Epithelial cell of prostate (primary cell): Measurements from ENCODE around the gene PCGF6.

ENCODE experiments used
- DNase-seq: peaks from one replicate; pipeline ENCODE4 v3.0.0-alpha.2; 2011; ENCODE audit warnings: low read depth, low spot score
- H3K27ac ChIP-seq: fragments of 450-650 bp; 2 replicates; pipeline ENCODE4 v1.5.1; 2017; ENCODE audit warnings: mild to moderate bottlenecking

PCGF6 gene

GRCh38 chr10:103327906-103328305 is 23.0 kb downstream of the PCGF6 start:
- no peak for DNase-seq
- no peak overlapping the region for H3K27ac ChIP-seq

GRCh38 chr10:103316087-103316486 is 34.9 kb downstream of the PCGF6 start:
- DNase-seq, result no peak
- H3K27ac ChIP-seq, result no peak overlapping the region

- DNase-seq, result no peak
- H3K27ac ChIP-seq, result no peak overlapping the region
These were observed 40.7 kb downstream of the PCGF6 start for GRCh38 chr10:103310197-103310596.

- DNase-seq, result no peak
- H3K27ac ChIP-seq, result no peak overlapping the region
These were observed 43.3 kb downstream of the PCGF6 start for GRCh38 chr10:103307594-103307993.

- H3K27ac ChIP-seq, result no peak overlapping the region
- DNase-seq, result no peak
These were observed 55.4 kb downstream of the PCGF6 start for GRCh38 chr10:103295374-103296015.

- no peak for DNase-seq
- no peak overlapping the region for H3K27ac ChIP-seq
These were observed 59.4 kb downstream of the PCGF6 start for GRCh38 chr10:103291588-103291987.

- no peak overlapping the region for H3K27ac ChIP-seq
- no peak for DNase-seq
These were observed 62.9 kb downstream of the PCGF6 start for GRCh38 chr10:103287992-103288391.

- no peak for DNase-seq
- no peak overlapping the region for H3K27ac ChIP-seq
These were observed 66.8 kb downstream of the PCGF6 start for GRCh38 chr10:103284170-103284569.

GRCh38 chr10:103282961-103283360 is 68.0 kb downstream of the PCGF6 start:
- no peak for DNase-seq
- H3K27ac ChIP-seq, result no peak overlapping the region

GRCh38 chr10:103281753-103282152 is 69.2 kb downstream of the PCGF6 start:
- no peak for DNase-seq
- H3K27ac ChIP-seq, result no peak overlapping the region

GRCh38 chr10:103280506-103280905 is 70.4 kb downstream of the PCGF6 start:
- no peak overlapping the region for H3K27ac ChIP-seq
- DNase-seq, result no peak

- DNase-seq, result no peak
- H3K27ac ChIP-seq, result no peak overlapping the region
These were observed 70.9 kb downstream of the PCGF6 start for GRCh38 chr10:103280031-103280430.

GRCh38 chr10:103278862-103279298 is 72.1 kb downstream of the PCGF6 start:
- DNase-seq, result no peak
- no peak overlapping the region for H3K27ac ChIP-seq

GRCh38 chr10:103278537-103278823 is 72.5 kb downstream of the PCGF6 start:
- no peak overlapping the region for H3K27ac ChIP-seq
- no peak for DNase-seq

GRCh38 chr10:103277713-103278536 is 73.0 kb downstream of the PCGF6 start:
- no peak for DNase-seq
- H3K27ac ChIP-seq, result no peak overlapping the region

GRCh38 chr10:103276896-103277712 is 73.8 kb downstream of the PCGF6 start, which contains the start of gene INA:
INA (plus strand) TSS chr10:103277138; CDS start chr10:103277212, 74 bp downstream.
- H3K27ac ChIP-seq, result no peak within 1 kb of the TSS
- DNase-seq, result no peak

- no peak overlapping the region for H3K27ac ChIP-seq
- DNase-seq, result no peak
These were observed 74.6 kb downstream of the PCGF6 start for GRCh38 chr10:103276251-103276895.

GRCh38 chr10:103273041-103273441 is 77.9 kb downstream of the PCGF6 start:
- H3K27ac ChIP-seq, result no peak overlapping the region
- DNase-seq, result peak; percentile 77

GRCh38 chr10:103265717-103266329 is 85.1 kb downstream of the PCGF6 start:
- no peak overlapping the region for H3K27ac ChIP-seq

GRCh38 chr10:103262229-103262628 is 88.7 kb downstream of the PCGF6 start:
- H3K27ac ChIP-seq, result no peak overlapping the region
- DNase-seq, result no peak

More at GRCh38 chr10:103265717-103266329, 85.1 kb downstream of the PCGF6 start:
- DNase-seq, result no peak
